Measurements from ENCODE around the gene PDE7B. TPM values are rescaled to one million over a fixed set of nuclear protein-coding genes. Genes with fewer than 3 reads are reported as not detected.

Gene PDE7B
- total and polyA plus RNA-seq, 2 of the 8 experiments (the other 6 are each of a cell fraction or from before 2014, with no cell fraction given): not detected

DNA sequence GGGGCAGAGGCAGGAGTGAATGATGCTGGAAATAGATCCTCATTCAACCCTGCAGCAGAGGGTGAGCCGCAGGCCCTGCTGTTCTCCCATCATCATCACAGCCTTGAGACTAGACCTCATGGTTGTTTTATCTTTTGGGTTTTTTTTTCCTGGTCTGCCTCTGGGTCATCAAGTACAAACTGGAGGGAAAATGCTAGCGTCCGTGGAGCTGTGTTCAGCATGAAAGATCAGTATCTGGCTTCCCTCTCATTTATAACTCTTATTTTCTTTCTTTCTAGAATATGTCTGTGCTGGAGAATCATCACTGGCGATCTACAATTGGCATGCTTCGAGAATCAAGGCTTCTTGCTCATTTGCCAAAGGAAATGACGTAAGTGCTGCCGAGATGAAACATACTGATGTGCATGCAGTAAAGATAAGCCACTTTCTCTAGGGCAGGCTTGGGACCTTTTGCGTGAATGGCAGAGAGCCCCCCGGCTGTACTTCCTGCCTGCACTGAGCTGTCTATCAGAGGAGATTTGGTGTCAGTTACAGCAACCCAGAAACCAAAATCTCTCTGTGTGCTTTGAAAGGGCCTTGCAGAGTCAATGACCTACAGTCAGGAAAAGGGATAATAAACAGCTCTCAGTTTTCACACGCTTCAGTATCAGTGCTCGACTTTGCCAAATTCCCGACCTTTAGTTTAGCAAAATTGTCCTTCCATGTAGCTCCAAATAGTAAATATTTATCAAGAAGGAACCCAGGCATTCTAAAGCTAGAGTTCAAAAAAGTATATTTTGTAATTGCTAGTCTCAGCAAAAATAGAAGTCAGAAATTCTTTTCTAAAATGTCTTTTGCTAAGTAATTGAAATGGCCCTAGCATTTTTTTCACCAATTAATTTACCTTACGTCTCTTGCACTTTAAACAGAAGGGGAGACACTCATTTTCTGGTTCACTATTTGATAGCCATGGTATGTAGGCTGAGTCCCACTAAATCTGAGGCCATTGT lies 322.3 kb downstream of the PDE7B start (continued):
- no peak for TF ChIP-seq CHD7 (IDR thresholded peaks at IDR 0.05; ENCODE audit: insufficient replicate concordance, low read length)
- TF ChIP-seq PHF8 (conservative IDR thresholded peaks at IDR 0.05; ENCODE audit: low read depth, low read length): no peak
- no peak for TF ChIP-seq ASH2L (IDR thresholded peaks at IDR 0.05; ENCODE audit: low read length)
- no peak for TF ChIP-seq MAX (IDR thresholded peaks at IDR 0.05)
- no peak for TF ChIP-seq RNF2 (IDR thresholded peaks at IDR 0.05; ENCODE audit: borderline replicate concordance, low read depth, low read length, missing control alignments, poor library complexity, severe bottlenecking)
- no peak for TF ChIP-seq TAF7 (optimal IDR thresholded peaks at IDR 0.05; ENCODE audit: borderline replicate concordance, low read depth, low read length)
- no peak for TF ChIP-seq GTF2F1 (IDR thresholded peaks at IDR 0.05; ENCODE audit: borderline replicate concordance, low read depth, low read length)
- TF ChIP-seq EP300 (IDR thresholded peaks at IDR 0.05; ENCODE audit: borderline replicate concordance in 1 of 2, low read depth in 2 of 2, low read length in 2 of 2): no peak

All from H1 (cell line).